ENCODE data around the gene AFAP1.

DNA sequence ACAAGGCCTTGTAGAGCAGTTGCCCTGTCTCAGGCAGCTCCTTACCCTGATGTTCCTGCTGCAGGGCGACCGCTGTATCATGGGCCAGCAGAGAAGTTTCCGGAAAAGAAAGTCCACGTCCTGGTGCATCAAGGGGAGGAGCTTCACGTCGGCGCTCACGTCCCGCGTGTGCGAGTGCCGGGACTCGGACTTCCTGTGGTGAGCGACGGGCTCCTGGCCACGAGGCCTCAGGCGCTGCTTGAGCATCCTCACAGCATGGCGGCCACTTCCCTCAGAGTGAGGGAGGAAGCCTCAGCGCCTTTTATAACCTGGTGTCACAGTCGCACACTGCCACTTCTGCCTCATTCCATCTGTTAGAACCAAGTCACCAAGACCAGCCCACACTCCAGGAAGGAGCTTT, 225.5 kb downstream of the AFAP1 start:
- TF ChIP-seq, protein P1, sequence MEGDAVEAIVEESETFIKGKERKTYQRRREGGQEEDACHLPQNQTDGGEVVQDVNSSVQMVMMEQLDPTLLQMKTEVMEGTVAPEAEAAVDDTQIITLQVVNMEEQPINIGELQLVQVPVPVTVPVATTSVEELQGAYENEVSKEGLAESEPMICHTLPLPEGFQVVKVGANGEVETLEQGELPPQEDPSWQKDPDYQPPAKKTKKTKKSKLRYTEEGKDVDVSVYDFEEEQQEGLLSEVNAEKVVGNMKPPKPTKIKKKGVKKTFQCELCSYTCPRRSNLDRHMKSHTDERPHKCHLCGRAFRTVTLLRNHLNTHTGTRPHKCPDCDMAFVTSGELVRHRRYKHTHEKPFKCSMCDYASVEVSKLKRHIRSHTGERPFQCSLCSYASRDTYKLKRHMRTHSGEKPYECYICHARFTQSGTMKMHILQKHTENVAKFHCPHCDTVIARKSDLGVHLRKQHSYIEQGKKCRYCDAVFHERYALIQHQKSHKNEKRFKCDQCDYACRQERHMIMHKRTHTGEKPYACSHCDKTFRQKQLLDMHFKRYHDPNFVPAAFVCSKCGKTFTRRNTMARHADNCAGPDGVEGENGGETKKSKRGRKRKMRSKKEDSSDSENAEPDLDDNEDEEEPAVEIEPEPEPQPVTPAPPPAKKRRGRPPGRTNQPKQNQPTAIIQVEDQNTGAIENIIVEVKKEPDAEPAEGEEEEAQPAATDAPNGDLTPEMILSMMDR (IDR thresholded peaks at IDR 0.05) = no peak
- TF ChIP-seq ZFX (IDR thresholded peaks at IDR 0.05; ENCODE audit: borderline replicate concordance) = no peak
